ENCODE results near the gene SLC44A3. TPM values are rescaled to one million over a fixed set of nuclear protein-coding genes. Genes with fewer than 3 reads are reported as not detected.

The SLC44A3 gene
- total and polyA plus RNA-seq, 2 of the 13 experiments (the other 11 are each of a cell fraction or from before 2014, with no cell fraction given): 6.8 to 14.1 TPM

DNA sequence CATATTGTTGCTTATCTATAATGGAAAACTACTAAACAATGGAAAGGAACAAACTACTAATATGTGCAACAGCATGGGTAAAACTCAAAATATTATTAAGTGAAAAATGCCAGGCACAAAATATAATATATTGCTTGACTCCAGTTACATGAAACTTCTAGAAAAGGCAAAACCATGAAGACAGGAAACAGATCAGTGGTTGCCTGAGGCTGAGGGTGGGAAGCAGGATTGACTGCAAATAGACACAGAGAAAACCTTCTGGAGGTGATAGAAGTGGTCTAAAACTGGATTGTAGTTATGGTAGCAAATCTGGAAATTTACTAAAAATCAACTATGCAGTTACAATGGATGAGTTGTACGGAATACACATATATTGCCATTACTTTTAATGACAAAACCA, 29.5 kb upstream of the SLC44A3 start:
- 96% methylated on average over 1 of the region's 1 CpG for WGBS (ENCODE audit: low lambda C conversion rate)
- no peak for FAIRE-seq
- H3K36me3 ChIP-seq (replicated peaks in 1 of 2; ENCODE audit: control insufficient read depth in 1 of 2, insufficient read depth in 2 of 2, low read length in 2 of 2): no peaks in the 10 kb centered on the region
- ChIA-PET CTCF (ENCODE audit: low intra/inter-chr PET ratio, low total read pairs) (no interaction called here), POLR2A (no interaction called here)
- in situ Hi-C loops (cut with HindIII; ENCODE audit: extremely low pct_ligation_motif_present, low pct_unique_long_range_greater_than_20kb): no loop called here
- no peak overlapping the region for H2AFZ ChIP-seq (ENCODE audit: low read length)
- no peaks in the 10 kb centered on the region for H3K79me2 ChIP-seq (ENCODE audit: insufficient read depth, low read length)
- no peak for TF ChIP-seq CENPX (CRISPR knock-in tag; IDR thresholded peaks at IDR 0.05)
- TF ChIP-seq ZNF230 (CRISPR knock-in tag; IDR thresholded peaks at IDR 0.05): no peak
- no peak for DNase-seq (ENCODE audit: low spot score)
- no peaks in the 10 kb centered on the region for H3K9me3 ChIP-seq (ENCODE audit: low read length)
- ATAC-seq: no peak
- intact Hi-C loops (cut with micrococcal nuclease; ENCODE audit: unreplicated experiment): no loop called here
- BruUV-seq (replicated peaks): no TSS peak
- no peak overlapping the region for H3K4me2 ChIP-seq (ENCODE audit: low read depth, low read length)
- no peak overlapping the region for H3K4me3 ChIP-seq (replicated peaks in 1 of 3; ENCODE audit: insufficient read depth in 1 of 3, low read depth in 2 of 3, low read length in 3 of 3)
- peaks cover 27% of the 10 kb centered on the region for H3K4me1 ChIP-seq (ENCODE audit: insufficient read depth, low read length)
- no peak overlapping the region for H3K27ac ChIP-seq (ENCODE audit: extremely low read length, insufficient read depth, low read length)
- H4K20me1 ChIP-seq (ENCODE audit: insufficient read depth, low read length): no peaks in the 10 kb centered on the region
- H3K9ac ChIP-seq (ENCODE audit: insufficient read depth, low read depth, low read length): no peak overlapping the region
- H3K27me3 ChIP-seq (ENCODE audit: control insufficient read depth in 1 of 2, insufficient read depth in 2 of 2, low read length in 2 of 2): no peaks in the 10 kb centered on the region

DNA sequence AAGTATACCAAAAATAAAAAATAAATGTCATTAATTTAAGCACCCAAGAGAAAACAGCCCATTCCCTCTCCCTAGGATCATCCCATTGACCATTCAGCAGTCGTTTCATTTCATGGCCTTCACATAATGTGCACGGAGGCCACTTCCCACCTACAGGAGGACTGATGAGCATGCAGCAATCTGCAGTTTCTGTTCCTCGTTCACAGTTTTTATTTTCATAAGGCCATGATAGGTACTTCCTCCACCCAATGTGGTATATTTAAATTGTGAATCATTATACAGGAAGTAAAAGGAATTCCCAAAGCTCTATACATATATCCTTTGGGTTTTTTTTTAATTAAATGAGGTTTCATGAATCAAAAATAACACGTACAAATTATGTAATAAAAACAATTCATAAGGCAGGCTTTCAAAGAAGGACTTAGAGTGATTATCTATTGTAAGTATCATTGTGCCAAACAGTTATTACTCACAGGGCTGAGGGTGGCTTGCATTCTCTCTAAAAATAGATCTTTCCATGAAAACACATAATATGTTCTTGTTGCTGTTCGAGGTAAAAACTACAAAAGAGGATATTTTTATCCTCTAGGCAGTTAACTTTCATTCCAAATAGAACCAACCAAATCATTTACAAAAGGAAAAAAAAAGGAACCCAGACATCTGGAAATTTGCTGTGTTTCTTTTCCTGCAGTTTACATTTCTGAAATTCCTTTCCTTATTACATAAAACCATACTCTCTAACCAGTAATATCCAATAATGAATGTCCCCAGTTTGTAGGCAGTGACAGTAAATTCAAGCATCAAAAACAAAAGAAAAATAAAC, 27.5 kb upstream of the SLC44A3 start:
- intact Hi-C loops (cut with micrococcal nuclease; ENCODE audit: unreplicated experiment): no loop called here
- WGBS (ENCODE audit: low lambda C conversion rate): 74% methylated on average over 5 of the region's 5 CpGs
- 0 out of 4 replicates have a peak, but pooled peaks of 1 of the 2 experiments have one; percentile 6 for TF ChIP-seq KLF16 (CRISPR knock-in tag; IDR thresholded peaks at IDR 0.05)
- TF ChIP-seq, protein P1, sequence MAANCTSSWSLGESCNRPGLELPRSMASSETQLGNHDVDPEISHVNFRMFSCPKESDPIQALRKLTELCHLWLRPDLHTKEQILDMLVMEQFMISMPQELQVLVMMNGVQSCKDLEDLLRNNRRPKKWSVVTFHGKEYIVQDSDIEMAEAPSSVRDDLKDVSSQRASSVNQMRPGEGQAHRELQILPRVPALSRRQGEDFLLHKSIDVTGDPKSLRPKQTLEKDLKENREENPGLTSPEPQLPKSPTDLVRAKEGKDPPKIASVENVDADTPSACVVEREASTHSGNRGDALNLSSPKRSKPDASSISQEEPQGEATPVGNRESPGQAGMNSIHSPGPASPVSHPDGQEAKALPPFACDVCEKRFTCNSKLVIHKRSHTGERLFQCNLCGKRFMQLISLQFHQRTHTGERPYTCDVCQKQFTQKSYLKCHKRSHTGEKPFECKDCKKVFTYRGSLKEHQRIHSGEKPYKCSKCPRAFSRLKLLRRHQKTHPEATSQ (CRISPR knock-in tag; IDR thresholded peaks at IDR 0.05; ENCODE audit: borderline replicate concordance): no peak
- no peak for TF ChIP-seq POGZ (CRISPR knock-in tag; IDR thresholded peaks at IDR 0.05)
- no peak for TF ChIP-seq SUZ12 (IDR thresholded peaks at IDR 0.05; ENCODE audit: low read depth, low read length)
- TF ChIP-seq MTA1 (CRISPR knock-in tag; IDR thresholded peaks at IDR 0.05; ENCODE audit: borderline replicate concordance): no peak
- TF ChIP-seq, protein P2, sequence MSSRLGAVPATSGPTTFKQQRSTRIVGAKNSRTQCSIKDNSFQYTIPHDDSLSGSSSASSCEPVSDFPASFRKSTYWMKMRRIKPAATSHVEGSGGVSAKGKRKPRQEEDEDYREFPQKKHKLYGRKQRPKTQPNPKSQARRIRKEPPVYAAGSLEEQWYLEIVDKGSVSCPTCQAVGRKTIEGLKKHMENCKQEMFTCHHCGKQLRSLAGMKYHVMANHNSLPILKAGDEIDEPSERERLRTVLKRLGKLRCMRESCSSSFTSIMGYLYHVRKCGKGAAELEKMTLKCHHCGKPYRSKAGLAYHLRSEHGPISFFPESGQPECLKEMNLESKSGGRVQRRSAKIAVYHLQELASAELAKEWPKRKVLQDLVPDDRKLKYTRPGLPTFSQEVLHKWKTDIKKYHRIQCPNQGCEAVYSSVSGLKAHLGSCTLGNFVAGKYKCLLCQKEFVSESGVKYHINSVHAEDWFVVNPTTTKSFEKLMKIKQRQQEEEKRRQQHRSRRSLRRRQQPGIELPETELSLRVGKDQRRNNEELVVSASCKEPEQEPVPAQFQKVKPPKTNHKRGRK (CRISPR knock-in tag; IDR thresholded peaks at IDR 0.05): no peak
- TF ChIP-seq, protein P3, sequence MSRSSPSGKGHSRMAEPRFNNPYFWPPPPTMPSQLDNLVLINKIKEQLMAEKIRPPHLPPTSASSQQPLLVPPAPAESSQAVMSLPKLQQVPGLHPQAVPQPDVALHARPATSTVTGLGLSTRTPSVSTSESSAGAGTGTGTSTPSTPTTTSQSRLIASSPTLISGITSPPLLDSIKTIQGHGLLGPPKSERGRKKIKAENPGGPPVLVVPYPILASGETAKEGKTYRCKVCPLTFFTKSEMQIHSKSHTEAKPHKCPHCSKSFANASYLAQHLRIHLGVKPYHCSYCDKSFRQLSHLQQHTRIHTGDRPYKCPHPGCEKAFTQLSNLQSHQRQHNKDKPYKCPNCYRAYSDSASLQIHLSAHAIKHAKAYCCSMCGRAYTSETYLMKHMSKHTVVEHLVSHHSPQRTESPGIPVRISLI (CRISPR knock-in tag; IDR thresholded peaks at IDR 0.05; ENCODE audit: borderline replicate concordance): no peak
- TF ChIP-seq ZNF776 (CRISPR knock-in tag; IDR thresholded peaks at IDR 0.05): no peak
- no peak for TF ChIP-seq MIER2 (CRISPR knock-in tag; IDR thresholded peaks at IDR 0.05)
- no peak for TF ChIP-seq TCF7 (IDR thresholded peaks at IDR 0.05; ENCODE audit: low read depth)
- TF ChIP-seq TEAD3 (CRISPR knock-in tag; optimal IDR thresholded peaks at IDR 0.05; ENCODE audit: borderline replicate concordance): peak; percentile 37
- TF ChIP-seq GFI1 (CRISPR knock-in tag; IDR thresholded peaks at IDR 0.05; ENCODE audit: borderline replicate concordance): no peak

More for the DNA sequence above, 27.5 kb upstream of the SLC44A3 start:
- ChIA-PET POLR2A (no interaction called here), CTCF (ENCODE audit: low intra/inter-chr PET ratio, low total read pairs) (no interaction called here)
- no peaks in the 10 kb centered on the region for H3K79me2 ChIP-seq (ENCODE audit: insufficient read depth, low read length)
- H4K20me1 ChIP-seq (ENCODE audit: insufficient read depth, low read length): no peaks in the 10 kb centered on the region
- ATAC-seq (no peak), FAIRE-seq (no peak), DNase-seq (ENCODE audit: low spot score) (no peak)
- peaks cover 47% of the 10 kb centered on the region for H3K4me1 ChIP-seq (ENCODE audit: insufficient read depth, low read length)
- H3K9me3 ChIP-seq (ENCODE audit: low read length): no peaks in the 10 kb centered on the region
- H3K27me3 ChIP-seq (ENCODE audit: control insufficient read depth in 1 of 2, insufficient read depth in 2 of 2, low read length in 2 of 2): no peaks in the 10 kb centered on the region
- H3K36me3 ChIP-seq (replicated peaks in 1 of 2; ENCODE audit: control insufficient read depth in 1 of 2, insufficient read depth in 2 of 2, low read length in 2 of 2): no peaks in the 10 kb centered on the region
- peak overlapping the region; percentile 22 for H3K27ac ChIP-seq (ENCODE audit: extremely low read length, insufficient read depth, low read length)
- no peak overlapping the region for H2AFZ ChIP-seq (ENCODE audit: low read length)
- no peak overlapping the region for H3K4me3 ChIP-seq (replicated peaks in 1 of 3; ENCODE audit: insufficient read depth in 1 of 3, low read depth in 2 of 3, low read length in 3 of 3)
- in situ Hi-C loops (cut with HindIII; ENCODE audit: extremely low pct_ligation_motif_present, low pct_unique_long_range_greater_than_20kb): no loop called here
- peak overlapping the region; percentile 49 for H3K4me2 ChIP-seq (ENCODE audit: low read depth, low read length)
- H3K9ac ChIP-seq (ENCODE audit: insufficient read depth, low read depth, low read length): no peak overlapping the region
- BruUV-seq (replicated peaks): no TSS peak

All from HepG2 (cell line).